ENCODE data around the gene SRD5A1.
"Not testable (repeated sequence)": the region's sequence is repeated elsewhere in the genome, so short reads cannot be mapped to it uniquely, and the experiment has no call there.

The SRD5A1 gene

GRCh38 chr5:6656680-6657079 lies 23.4 kb downstream of the SRD5A1 start:
- Histone ChIP-seq H3K36me3 (ENCODE audit: control insufficient read depth, insufficient read depth, low read length) (peaks cover 3% of the 10 kb centered on the region), H3K27me3 (ENCODE audit: insufficient read depth, low read length, poor library complexity) (no peaks in the 10 kb centered on the region), H4K5ac (ENCODE audit: low read length) (no peak overlapping the region), H4K8ac (ENCODE audit: low read depth, low read length) (no peak overlapping the region), H3K79me1 (ENCODE audit: low read length) (no peaks in the 10 kb centered on the region), H3K9ac (ENCODE audit: low read length) (no peak overlapping the region), H2AK5ac (ENCODE audit: low read length) (no peak overlapping the region), H2BK15ac (replicated peaks; ENCODE audit: low read depth) (no peak overlapping the region), H3K79me2 (ENCODE audit: control insufficient read depth, insufficient read depth, low read length) (no peaks in the 10 kb centered on the region), H3K4ac (ENCODE audit: low read depth, low read length) (no peak overlapping the region), H3K23ac (ENCODE audit: low read length) (no peak overlapping the region), H3K27ac (ENCODE audit: low read depth, low read length) (no peak overlapping the region), H3K4me1 (ENCODE audit: control insufficient read depth, low read depth, low read length) (no peaks in the 10 kb centered on the region), H3K4me2 (ENCODE audit: low read length) (no peak overlapping the region), H3K18ac (ENCODE audit: low read length) (no peak overlapping the region), H3K4me3 (ENCODE audit: low read length) (no peak overlapping the region), H3K56ac (ENCODE audit: low read length) (no peak overlapping the region), H2BK120ac (ENCODE audit: low read depth, low read length) (no peak overlapping the region), H2BK5ac (ENCODE audit: low read length) (no peak overlapping the region)
- WGBS (ENCODE audit: extremely low coverage, insufficient coverage, low lambda C conversion rate) = no CpG with 5 or more reads among the region's 5 CpGs
- DNase-seq = no peak

GRCh38 chr5:6659941-6660684 lies 26.9 kb downstream of the SRD5A1 start:
- H3K36me3 ChIP-seq (ENCODE audit: control insufficient read depth, insufficient read depth, low read length) = peaks cover 3% of the 10 kb centered on the region
- H4K8ac ChIP-seq (ENCODE audit: low read depth, low read length) = no peak overlapping the region
- H2AK5ac ChIP-seq (ENCODE audit: low read length) = no peak overlapping the region
- no peak overlapping the region for H3K4me3 ChIP-seq (ENCODE audit: low read length)
- H3K4me2 ChIP-seq (ENCODE audit: low read length) = no peak overlapping the region
- no peak overlapping the region for H4K5ac ChIP-seq (ENCODE audit: low read length)
- H3K27ac ChIP-seq (ENCODE audit: low read depth, low read length) = no peak overlapping the region
- no peaks in the 10 kb centered on the region for H3K27me3 ChIP-seq (ENCODE audit: insufficient read depth, low read length, poor library complexity)
- H3K18ac ChIP-seq (ENCODE audit: low read length) = no peak overlapping the region
- H2BK120ac ChIP-seq (ENCODE audit: low read depth, low read length) = no peak overlapping the region
- no peak overlapping the region for H2BK15ac ChIP-seq (replicated peaks; ENCODE audit: low read depth)
- H3K79me1 ChIP-seq (ENCODE audit: low read length) = no peaks in the 10 kb centered on the region
- no peaks in the 10 kb centered on the region for H3K4me1 ChIP-seq (ENCODE audit: control insufficient read depth, low read depth, low read length)
- no peak overlapping the region for H3K9ac ChIP-seq (ENCODE audit: low read length)
- no peak overlapping the region for H3K4ac ChIP-seq (ENCODE audit: low read depth, low read length)
- no peak overlapping the region for H3K23ac ChIP-seq (ENCODE audit: low read length)
- DNase-seq = no peak
- H3K56ac ChIP-seq (ENCODE audit: low read length) = no peak overlapping the region
- no peaks in the 10 kb centered on the region for H3K79me2 ChIP-seq (ENCODE audit: control insufficient read depth, insufficient read depth, low read length)
- WGBS (ENCODE audit: extremely low coverage, insufficient coverage, low lambda C conversion rate) = no CpG with 5 or more reads among the region's 13 CpGs
- no peak overlapping the region for H2BK5ac ChIP-seq (ENCODE audit: low read length)

GRCh38 chr5:6660688-6661087 lies 27.4 kb downstream of the SRD5A1 start:
- no CpG with 5 or more reads among the region's 3 CpGs for WGBS (ENCODE audit: extremely low coverage, insufficient coverage, low lambda C conversion rate)

GRCh38 chr5:6666762-6667161 lies 33.5 kb downstream of the SRD5A1 start:
- Histone ChIP-seq H3K27ac (ENCODE audit: low read depth, low read length) (no peak overlapping the region), H3K18ac (ENCODE audit: low read length) (no peak overlapping the region), H4K5ac (ENCODE audit: low read length) (no peak overlapping the region), H2BK15ac (replicated peaks; ENCODE audit: low read depth) (no peak overlapping the region), H3K4me2 (ENCODE audit: low read length) (no peak overlapping the region), H3K4me3 (ENCODE audit: low read length) (no peak overlapping the region), H3K56ac (ENCODE audit: low read length) (no peak overlapping the region), H3K27me3 (ENCODE audit: insufficient read depth, low read length, poor library complexity) (no peaks in the 10 kb centered on the region), H3K23ac (ENCODE audit: low read length) (no peak overlapping the region), H4K8ac (ENCODE audit: low read depth, low read length) (no peak overlapping the region), H3K4me1 (ENCODE audit: control insufficient read depth, low read depth, low read length) (no peaks in the 10 kb centered on the region), H2BK120ac (ENCODE audit: low read depth, low read length) (no peak overlapping the region), H3K9ac (ENCODE audit: low read length) (no peak overlapping the region), H3K79me2 (ENCODE audit: control insufficient read depth, insufficient read depth, low read length) (no peaks in the 10 kb centered on the region), H3K79me1 (ENCODE audit: low read length) (no peaks in the 10 kb centered on the region), H2AK5ac (ENCODE audit: low read length) (no peak overlapping the region), H3K4ac (ENCODE audit: low read depth, low read length) (no peak overlapping the region), H2BK5ac (ENCODE audit: low read length) (no peak overlapping the region), H3K36me3 (ENCODE audit: control insufficient read depth, insufficient read depth, low read length) (peaks cover 4% of the 10 kb centered on the region)
- DNase-seq = no peak
- no CpG with 5 or more reads among the region's 15 CpGs for WGBS (ENCODE audit: extremely low coverage, insufficient coverage, low lambda C conversion rate)

More at GRCh38 chr5:6660688-6661087, 27.4 kb downstream of the SRD5A1 start:
- Histone ChIP-seq H3K27me3 (ENCODE audit: insufficient read depth, low read length, poor library complexity) (no peaks in the 10 kb centered on the region), H2BK15ac (replicated peaks; ENCODE audit: low read depth) (no peak overlapping the region), H3K18ac (ENCODE audit: low read length) (no peak overlapping the region), H2BK5ac (ENCODE audit: low read length) (no peak overlapping the region), H2BK120ac (ENCODE audit: low read depth, low read length) (no peak overlapping the region), H3K4me1 (ENCODE audit: control insufficient read depth, low read depth, low read length) (no peaks in the 10 kb centered on the region), H3K9ac (ENCODE audit: low read length) (no peak overlapping the region), H3K56ac (ENCODE audit: low read length) (no peak overlapping the region), H3K27ac (ENCODE audit: low read depth, low read length) (no peak overlapping the region), H3K79me2 (ENCODE audit: control insufficient read depth, insufficient read depth, low read length) (no peaks in the 10 kb centered on the region), H3K4me3 (ENCODE audit: low read length) (no peak overlapping the region), H3K36me3 (ENCODE audit: control insufficient read depth, insufficient read depth, low read length) (peaks cover 3% of the 10 kb centered on the region), H4K5ac (ENCODE audit: low read length) (no peak overlapping the region), H3K4ac (ENCODE audit: low read depth, low read length) (no peak overlapping the region), H3K4me2 (ENCODE audit: low read length) (no peak overlapping the region), H3K23ac (ENCODE audit: low read length) (no peak overlapping the region), H4K8ac (ENCODE audit: low read depth, low read length) (no peak overlapping the region), H3K79me1 (ENCODE audit: low read length) (no peaks in the 10 kb centered on the region), H2AK5ac (ENCODE audit: low read length) (no peak overlapping the region)
- DNase-seq = no peak

GRCh38 chr5:6667648-6668047 lies 34.4 kb downstream of the SRD5A1 start:
- no peak overlapping the region for H2BK15ac ChIP-seq (replicated peaks; ENCODE audit: low read depth)
- H3K9ac ChIP-seq (ENCODE audit: low read length) = no peak overlapping the region
- no peak overlapping the region for H3K4me3 ChIP-seq (ENCODE audit: low read length)
- H3K79me2 ChIP-seq (ENCODE audit: control insufficient read depth, insufficient read depth, low read length) = no peaks in the 10 kb centered on the region
- no peak for DNase-seq
- no peak overlapping the region for H2AK5ac ChIP-seq (ENCODE audit: low read length)
- no peaks in the 10 kb centered on the region for H3K79me1 ChIP-seq (ENCODE audit: low read length)
- no peak overlapping the region for H4K8ac ChIP-seq (ENCODE audit: low read depth, low read length)
- H3K4me2 ChIP-seq (ENCODE audit: low read length) = no peak overlapping the region
- no peaks in the 10 kb centered on the region for H3K4me1 ChIP-seq (ENCODE audit: control insufficient read depth, low read depth, low read length)
- H3K27ac ChIP-seq (ENCODE audit: low read depth, low read length) = no peak overlapping the region
- H3K23ac ChIP-seq (ENCODE audit: low read length) = no peak overlapping the region
- no peaks in the 10 kb centered on the region for H3K27me3 ChIP-seq (ENCODE audit: insufficient read depth, low read length, poor library complexity)
- no peak overlapping the region for H3K4ac ChIP-seq (ENCODE audit: low read depth, low read length)
- peaks cover 4% of the 10 kb centered on the region for H3K36me3 ChIP-seq (ENCODE audit: control insufficient read depth, insufficient read depth, low read length)
- H2BK5ac ChIP-seq (ENCODE audit: low read length) = no peak overlapping the region
- no peak overlapping the region for H4K5ac ChIP-seq (ENCODE audit: low read length)
- H3K18ac ChIP-seq (ENCODE audit: low read length) = no peak overlapping the region
- H2BK120ac ChIP-seq (ENCODE audit: low read depth, low read length) = no peak overlapping the region
- no CpG with 5 or more reads among the region's 5 CpGs for WGBS (ENCODE audit: extremely low coverage, insufficient coverage, low lambda C conversion rate)
- H3K56ac ChIP-seq (ENCODE audit: low read length) = no peak overlapping the region

- H3K18ac ChIP-seq (ENCODE audit: low read length); H3K4me2 ChIP-seq (ENCODE audit: low read length): not testable (repeated sequence)
- no CpG with 5 or more reads among the region's 9 CpGs for WGBS (ENCODE audit: extremely low coverage, insufficient coverage, low lambda C conversion rate)
These were observed 35.5 kb downstream of the SRD5A1 start for GRCh38 chr5:6668717-6669116.

More at GRCh38 chr5:6668717-6669116, 35.5 kb downstream of the SRD5A1 start:
- H3K27me3 ChIP-seq (ENCODE audit: insufficient read depth, low read length, poor library complexity); H3K4me3 ChIP-seq (ENCODE audit: low read length); H2BK15ac ChIP-seq (replicated peaks; ENCODE audit: low read depth); DNase-seq; H3K79me2 ChIP-seq (ENCODE audit: control insufficient read depth, insufficient read depth, low read length); H4K8ac ChIP-seq (ENCODE audit: low read depth, low read length); H3K9ac ChIP-seq (ENCODE audit: low read length); H3K56ac ChIP-seq (ENCODE audit: low read length); H3K36me3 ChIP-seq (ENCODE audit: control insufficient read depth, insufficient read depth, low read length); H2AK5ac ChIP-seq (ENCODE audit: low read length); H3K4me1 ChIP-seq (ENCODE audit: control insufficient read depth, low read depth, low read length); H2BK120ac ChIP-seq (ENCODE audit: low read depth, low read length); H3K23ac ChIP-seq (ENCODE audit: low read length); H3K4ac ChIP-seq (ENCODE audit: low read depth, low read length); H4K5ac ChIP-seq (ENCODE audit: low read length); H2BK5ac ChIP-seq (ENCODE audit: low read length); H3K27ac ChIP-seq (ENCODE audit: low read depth, low read length); H3K79me1 ChIP-seq (ENCODE audit: low read length): not testable (repeated sequence)
